SK-N-SH (cell line): ENCODE measurements around the gene SPRED1.

ENCODE experiments used
- FOXM1 ChIP-seq: IDR thresholded peaks from 2 replicates; pipeline ENCODE4 v1.4.0; 2012; ENCODE audit warnings: low read depth, mild to moderate bottlenecking
- JUND ChIP-seq: IDR thresholded peaks from 2 replicates; pipeline ENCODE4 v1.4.0; 2012
- NFIC ChIP-seq: IDR thresholded peaks from 2 replicates; pipeline ENCODE4 v1.4.0; 2012; ENCODE audit warnings: borderline replicate concordance
- RAD21 ChIP-seq: IDR thresholded peaks from 2 replicates; pipeline ENCODE4 v1.6.1; 2012; ENCODE audit warnings: mild to moderate bottlenecking, low read length
- RCOR1 ChIP-seq: fragments of 150-350 bp; IDR thresholded peaks from 2 replicates; pipeline ENCODE4 v1.6.1; 2017; ENCODE audit warnings: antibody characterized with exemption, low read length
- RFX5 ChIP-seq: IDR thresholded peaks from 2 replicates; pipeline ENCODE4 v1.6.1; 2012; ENCODE audit warnings: mild to moderate bottlenecking, improper control_type of control experiment, low read length
- TF ChIP-seq, protein P1 (sequence below): fragments of 200-600 bp; sonication (generic); IDR thresholded peaks from 2 replicates; pipeline ENCODE4 v1.6.1; 2017; ENCODE audit warnings: antibody characterized with exemption, mild to moderate bottlenecking, moderate library complexity
- TF ChIP-seq, protein P2 (sequence below): IDR thresholded peaks from 2 replicates; pipeline ENCODE4 v1.4.0; 2012; ENCODE audit warnings: low read depth, borderline replicate concordance

DNA sequence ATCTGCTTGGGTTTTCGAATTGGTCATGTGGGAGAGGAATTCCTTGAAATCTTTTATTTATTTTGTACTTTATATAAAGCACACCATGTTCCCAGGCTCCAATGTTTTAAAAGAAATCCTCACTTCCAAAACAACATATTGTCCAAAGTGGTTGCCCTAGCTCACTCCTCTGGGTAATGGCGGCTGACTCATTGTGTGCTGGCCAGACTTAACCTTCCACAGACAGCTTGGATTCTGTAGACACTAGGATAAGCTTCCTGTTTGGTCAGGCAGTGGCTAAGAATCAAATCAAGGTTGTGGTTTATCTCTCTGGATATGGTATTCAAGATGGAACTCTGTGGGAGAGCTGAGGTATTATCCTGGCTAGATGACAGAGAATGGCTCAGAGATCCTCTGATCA, 145.5 kb downstream of the SPRED1 start:
- TF ChIP-seq, protein P1, sequence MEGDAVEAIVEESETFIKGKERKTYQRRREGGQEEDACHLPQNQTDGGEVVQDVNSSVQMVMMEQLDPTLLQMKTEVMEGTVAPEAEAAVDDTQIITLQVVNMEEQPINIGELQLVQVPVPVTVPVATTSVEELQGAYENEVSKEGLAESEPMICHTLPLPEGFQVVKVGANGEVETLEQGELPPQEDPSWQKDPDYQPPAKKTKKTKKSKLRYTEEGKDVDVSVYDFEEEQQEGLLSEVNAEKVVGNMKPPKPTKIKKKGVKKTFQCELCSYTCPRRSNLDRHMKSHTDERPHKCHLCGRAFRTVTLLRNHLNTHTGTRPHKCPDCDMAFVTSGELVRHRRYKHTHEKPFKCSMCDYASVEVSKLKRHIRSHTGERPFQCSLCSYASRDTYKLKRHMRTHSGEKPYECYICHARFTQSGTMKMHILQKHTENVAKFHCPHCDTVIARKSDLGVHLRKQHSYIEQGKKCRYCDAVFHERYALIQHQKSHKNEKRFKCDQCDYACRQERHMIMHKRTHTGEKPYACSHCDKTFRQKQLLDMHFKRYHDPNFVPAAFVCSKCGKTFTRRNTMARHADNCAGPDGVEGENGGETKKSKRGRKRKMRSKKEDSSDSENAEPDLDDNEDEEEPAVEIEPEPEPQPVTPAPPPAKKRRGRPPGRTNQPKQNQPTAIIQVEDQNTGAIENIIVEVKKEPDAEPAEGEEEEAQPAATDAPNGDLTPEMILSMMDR = no peak
- TF ChIP-seq FOXM1 = peak; percentile 79; the same call in 1 of the 2 replicates
- TF ChIP-seq RAD21 = no peak
- TF ChIP-seq NFIC = peak; percentile 96
- TF ChIP-seq RFX5 = no peak
- no peak for TF ChIP-seq RCOR1
- TF ChIP-seq, protein P2, sequence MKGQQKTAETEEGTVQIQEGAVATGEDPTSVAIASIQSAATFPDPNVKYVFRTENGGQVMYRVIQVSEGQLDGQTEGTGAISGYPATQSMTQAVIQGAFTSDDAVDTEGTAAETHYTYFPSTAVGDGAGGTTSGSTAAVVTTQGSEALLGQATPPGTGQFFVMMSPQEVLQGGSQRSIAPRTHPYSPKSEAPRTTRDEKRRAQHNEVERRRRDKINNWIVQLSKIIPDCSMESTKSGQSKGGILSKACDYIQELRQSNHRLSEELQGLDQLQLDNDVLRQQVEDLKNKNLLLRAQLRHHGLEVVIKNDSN = no peak
- TF ChIP-seq JUND = peak; percentile 86
